Left lung (tissue), 10 donors: ENCODE data around the gene PPP6C. TPM values are rescaled to one million over a fixed set of nuclear protein-coding genes. Genes with fewer than 3 reads are reported as not detected.
A peak's percentile ranks its signal among the peaks of the same experiment; 100 is the strongest.
"Not testable (repeated sequence)": the region's sequence is repeated elsewhere in the genome, so short reads cannot be mapped to it uniquely, and the experiment has no call there.

Source experiments
- ATAC-seq: fragments of 200-7000 bp; cut with Tn5 transposase; one replicate; pipeline ENCODE4 v1.9.1; 2020; ENCODE audit warnings: moderate library complexity
- DNase-seq, 4 donors: peaks; one replicate each; pipeline ENCODE4 v3.0.0-alpha.2; 2013 to 2020
- H3K27ac ChIP-seq, 2 donors: fragments of 200-600 bp; sonication (generic) in 1 of 2; one replicate each; pipeline versions ENCODE4 v1.5.0 to v1.8.0; 2020 to 2021
- H3K27me3 ChIP-seq, 2 donors: fragments of 200-600 bp; sonication (generic) in 1 of 2; one replicate each; pipeline versions ENCODE4 v1.5.0 to v1.8.0; 2020 to 2021
- H3K36me3 ChIP-seq, 2 donors: fragments of 200-600 bp; sonication (generic) in 1 of 2; one replicate each; pipeline versions ENCODE4 v1.5.0 to v1.8.0; 2020 to 2021
- H3K4me1 ChIP-seq, 2 donors: fragments of 200-600 bp; one replicate each; pipeline ENCODE4 v1.8.0; 2021
- H3K4me3 ChIP-seq, 2 donors: fragments of 200-600 bp; sonication (generic) in 1 of 2; one replicate each; pipeline versions ENCODE4 v1.5.0 to v1.8.0; 2020 to 2021; ENCODE audit warnings: mild to moderate bottlenecking in 1 of 2
- H3K9me3 ChIP-seq, 2 donors: fragments of 200-600 bp; sonication (generic) in 1 of 2; one replicate each; pipeline versions ENCODE4 v1.5.0 to v1.8.0; 2020 to 2021
- intact Hi-C, 2 donors: fragments of 100-400 bp; cut with DNase I; formaldehyde crosslinking; loops; one replicate each; pipeline versions ENCODE4 v1.11.2 to v1.14.2; 2022
- polyA plus RNA-seq, 6 donors: library from polyadenylated mRNA; unstranded; fragments of 120-200 nt; gene quantifications; one replicate each; pipeline ENCODE4 v1.2.1, GENCODE V29; 2013; ENCODE audit not compliant: insufficient read length in 6 of 6
- total RNA-seq, 2 donors: library from RNA; stranded (reverse); fragmentation: NEBNext Ultra II Directional; extraction: Animal tissue kit (Norgen Biotek cat#: 25700); gene quantifications; one replicate each; pipeline ENCODE4 v1.2.1, GENCODE V29; 2021
- TF ChIP-seq, protein P1 (sequence below), 2 donors: fragments of 200-600 bp; sonication (generic) in 1 of 2; IDR thresholded peaks; one replicate each; pipeline versions ENCODE4 v1.5.0 to v1.8.0; 2021; ENCODE audit warnings: antibody characterized with exemption in 2 of 2
- donor health status: DM: no; HTN: yes; CAD: no.
- donor health status: DM: no; HTN: no; CAD: no.

The PPP6C gene
- total and polyA plus RNA-seq, 8 donors, result 39.9 to 50.5 (median 45.9) TPM

DNA sequence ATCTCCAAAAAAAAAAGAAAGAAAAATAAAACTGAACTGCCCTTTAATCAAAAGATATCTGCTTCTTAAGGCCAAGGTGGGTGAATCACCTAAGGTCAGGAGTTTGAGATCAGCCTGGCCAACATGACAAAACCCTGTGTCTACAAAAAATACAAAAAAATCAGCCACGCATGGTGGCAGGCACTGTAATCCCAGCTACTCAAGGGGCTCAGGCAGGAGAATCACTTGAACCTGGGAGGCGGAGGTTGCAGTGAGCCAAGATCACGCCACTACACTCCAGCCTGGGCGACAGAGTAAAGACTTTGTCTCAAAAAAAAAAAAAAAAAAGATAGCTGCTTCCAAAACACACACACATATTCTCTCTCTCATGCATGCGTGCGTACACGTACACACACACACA is 64.1 kb downstream of the PPP6C start:
- Histone ChIP-seq H3K4me3 (no peak overlapping the region), H3K27me3 (no peaks in the 10 kb centered on the region), H3K9me3 (no peaks in the 10 kb centered on the region), H3K36me3 (no peaks in the 10 kb centered on the region), H3K27ac (peak overlapping the region; percentile 23 to 36), H3K4me1 (peaks cover 0 to 8% of the 10 kb centered on the region in 2 donors)
- ATAC-seq (peak; percentile 62), DNase-seq (no peak)
- intact Hi-C loops, result no loop called here
- TF ChIP-seq, protein P1, sequence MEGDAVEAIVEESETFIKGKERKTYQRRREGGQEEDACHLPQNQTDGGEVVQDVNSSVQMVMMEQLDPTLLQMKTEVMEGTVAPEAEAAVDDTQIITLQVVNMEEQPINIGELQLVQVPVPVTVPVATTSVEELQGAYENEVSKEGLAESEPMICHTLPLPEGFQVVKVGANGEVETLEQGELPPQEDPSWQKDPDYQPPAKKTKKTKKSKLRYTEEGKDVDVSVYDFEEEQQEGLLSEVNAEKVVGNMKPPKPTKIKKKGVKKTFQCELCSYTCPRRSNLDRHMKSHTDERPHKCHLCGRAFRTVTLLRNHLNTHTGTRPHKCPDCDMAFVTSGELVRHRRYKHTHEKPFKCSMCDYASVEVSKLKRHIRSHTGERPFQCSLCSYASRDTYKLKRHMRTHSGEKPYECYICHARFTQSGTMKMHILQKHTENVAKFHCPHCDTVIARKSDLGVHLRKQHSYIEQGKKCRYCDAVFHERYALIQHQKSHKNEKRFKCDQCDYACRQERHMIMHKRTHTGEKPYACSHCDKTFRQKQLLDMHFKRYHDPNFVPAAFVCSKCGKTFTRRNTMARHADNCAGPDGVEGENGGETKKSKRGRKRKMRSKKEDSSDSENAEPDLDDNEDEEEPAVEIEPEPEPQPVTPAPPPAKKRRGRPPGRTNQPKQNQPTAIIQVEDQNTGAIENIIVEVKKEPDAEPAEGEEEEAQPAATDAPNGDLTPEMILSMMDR (IDR thresholded peaks at IDR 0.05), result no peak

DNA sequence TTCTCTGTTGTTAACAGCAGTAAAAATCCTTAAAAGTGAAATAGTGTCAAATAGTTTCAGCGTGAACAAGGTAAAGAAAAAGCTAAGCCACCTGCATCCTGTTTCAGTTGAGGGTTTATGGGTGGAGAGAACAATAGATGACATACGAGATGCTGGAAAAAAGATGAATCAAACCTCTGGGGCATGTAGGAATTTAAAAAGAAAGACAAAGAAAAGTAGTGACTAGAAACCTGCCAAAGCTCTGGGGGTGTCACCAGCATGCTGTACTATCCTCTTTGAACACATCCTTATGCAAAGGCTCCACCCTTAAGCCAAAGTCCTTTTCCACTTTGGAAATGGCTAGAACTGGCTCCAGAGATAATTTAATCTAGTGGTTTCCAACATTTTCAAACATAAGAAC is 68.5 kb downstream of the PPP6C start:
- H3K27ac ChIP-seq, result no peak overlapping the region
- peaks cover 0 to 8% of the 10 kb centered on the region in 2 donors for H3K4me1 ChIP-seq
- TF ChIP-seq, protein P1 (IDR thresholded peaks at IDR 0.05), result no peak
- DNase-seq (no peak), ATAC-seq (no peak)
- no peak overlapping the region for H3K4me3 ChIP-seq
- no peaks in the 10 kb centered on the region for H3K27me3 ChIP-seq
- intact Hi-C loops, result no loop called here
- H3K9me3 ChIP-seq, result no peaks in the 10 kb centered on the region
- no peaks in the 10 kb centered on the region for H3K36me3 ChIP-seq

DNA sequence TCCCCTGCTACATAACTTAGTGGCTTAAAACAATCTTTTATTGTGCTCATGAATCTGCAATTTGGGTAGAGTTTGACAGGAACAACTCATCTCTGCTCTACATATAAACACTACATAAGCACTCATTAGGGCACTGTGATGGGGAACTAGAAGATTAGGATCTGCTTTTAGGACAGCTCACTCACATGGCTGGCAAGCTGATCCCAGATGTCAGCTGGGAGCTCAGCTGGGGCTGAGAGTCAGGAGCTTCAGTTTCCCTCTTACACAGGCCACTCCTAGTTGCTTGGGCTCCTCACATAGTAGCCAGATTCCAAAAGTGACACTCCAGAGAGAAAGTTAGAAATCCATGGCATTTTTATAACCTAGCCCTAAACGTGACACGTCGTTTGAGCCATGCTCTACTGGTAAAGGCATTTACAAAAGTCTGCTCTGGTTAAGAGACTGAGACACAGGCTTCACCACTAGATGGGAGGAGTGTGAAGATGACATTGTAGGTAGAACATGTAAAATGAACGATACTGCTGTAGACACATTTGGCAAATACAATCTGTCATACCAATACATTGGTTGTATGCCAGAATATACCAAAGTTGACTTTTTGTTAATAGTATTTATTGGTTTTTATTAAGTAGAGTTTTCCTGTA is 69.8 kb downstream of the PPP6C start:
- Histone ChIP-seq H3K36me3 (no peaks in the 10 kb centered on the region), H3K27ac (no peak overlapping the region), H3K4me1 (no peaks in the 10 kb centered on the region), H3K27me3 (no peaks in the 10 kb centered on the region), H3K9me3 (no peaks in the 10 kb centered on the region), H3K4me3 (no peak overlapping the region)
- DNase-seq, result no peak
- TF ChIP-seq, protein P1 (IDR thresholded peaks at IDR 0.05), result no peak
- intact Hi-C loops, result no loop called here
- ATAC-seq, result peak; percentile 24

DNA sequence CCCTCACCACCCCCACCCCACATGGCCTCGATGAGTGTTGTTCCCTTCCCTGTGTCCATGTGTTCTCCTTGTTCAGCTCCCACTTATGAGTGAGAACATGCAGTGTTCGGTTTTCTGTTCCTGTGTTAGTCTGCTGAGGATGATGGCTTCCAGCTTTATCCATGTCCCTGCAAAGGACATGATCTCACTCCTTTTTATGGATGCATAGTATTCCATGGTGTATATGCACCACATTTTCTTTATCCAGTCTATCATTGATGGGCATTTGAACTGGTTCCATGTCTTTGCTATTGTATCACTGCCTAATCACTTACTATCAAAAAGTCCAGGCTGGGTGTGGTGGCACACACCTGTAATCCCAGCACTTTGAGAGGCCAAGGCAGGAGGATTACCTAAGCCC is 70.9 kb downstream of the PPP6C start:
- intact Hi-C loops, ATAC-seq, H3K4me3 ChIP-seq, H3K27ac ChIP-seq, H3K27me3 ChIP-seq, DNase-seq, H3K9me3 ChIP-seq, H3K4me1 ChIP-seq, H3K36me3 ChIP-seq: not testable (repeated sequence)

DNA sequence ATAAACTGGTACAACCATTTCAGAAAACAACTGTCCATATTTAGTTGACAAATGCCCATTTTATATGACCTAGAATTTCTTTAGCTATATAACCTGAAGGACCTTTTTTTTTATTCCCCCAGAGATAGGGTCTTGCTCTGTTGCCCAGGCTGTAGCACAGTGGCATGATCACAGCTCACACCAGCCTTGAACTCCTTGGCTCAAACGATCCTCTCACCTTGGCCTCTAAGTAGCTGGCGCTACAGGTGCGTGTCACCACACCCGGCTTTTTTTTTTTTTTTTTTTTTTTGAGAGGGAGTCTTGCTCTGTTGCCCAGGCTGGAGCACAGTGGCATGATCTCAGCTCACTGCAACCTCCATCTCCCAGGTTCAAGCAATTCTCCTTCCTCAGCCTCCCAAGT is 75.1 kb downstream of the PPP6C start:
- H3K4me1 ChIP-seq, intact Hi-C loops, DNase-seq, ATAC-seq, H3K4me3 ChIP-seq, H3K27me3 ChIP-seq, H3K27ac ChIP-seq, H3K36me3 ChIP-seq: not testable (repeated sequence)
- H3K9me3 ChIP-seq, result peaks cover 0 to 11% of the 10 kb centered on the region in 2 donors

DNA sequence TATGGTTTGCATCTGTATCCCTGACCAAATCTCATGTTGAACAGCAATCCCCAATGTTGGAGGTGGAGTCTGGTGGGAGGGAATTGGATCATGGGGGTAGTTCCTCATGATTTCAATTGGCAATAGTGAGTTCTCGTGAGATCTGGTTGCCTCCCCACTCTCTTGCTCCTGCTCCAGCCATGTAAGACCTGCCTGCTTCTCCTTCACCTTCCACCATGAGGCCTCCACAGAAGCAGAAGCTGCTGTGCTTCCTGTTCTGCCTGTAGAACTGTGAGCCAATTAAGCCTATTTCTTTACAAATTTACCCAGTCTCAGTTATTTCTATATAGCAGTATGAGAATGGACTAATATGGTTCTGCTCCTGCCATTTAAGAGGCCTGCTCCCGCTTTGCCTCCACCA is 79.1 kb downstream of the PPP6C start:
- intact Hi-C loops, result no loop called here
- Histone ChIP-seq H3K9me3 (peaks cover 0 to 11% of the 10 kb centered on the region in 2 donors), H3K27ac (no peak overlapping the region), H3K36me3 (no peaks in the 10 kb centered on the region), H3K4me1 (no peaks in the 10 kb centered on the region), H3K27me3 (no peaks in the 10 kb centered on the region), H3K4me3 (no peak overlapping the region)
- DNase-seq, result no peak
- TF ChIP-seq, protein P1 (IDR thresholded peaks at IDR 0.05), result no peak
- no peak for ATAC-seq

DNA sequence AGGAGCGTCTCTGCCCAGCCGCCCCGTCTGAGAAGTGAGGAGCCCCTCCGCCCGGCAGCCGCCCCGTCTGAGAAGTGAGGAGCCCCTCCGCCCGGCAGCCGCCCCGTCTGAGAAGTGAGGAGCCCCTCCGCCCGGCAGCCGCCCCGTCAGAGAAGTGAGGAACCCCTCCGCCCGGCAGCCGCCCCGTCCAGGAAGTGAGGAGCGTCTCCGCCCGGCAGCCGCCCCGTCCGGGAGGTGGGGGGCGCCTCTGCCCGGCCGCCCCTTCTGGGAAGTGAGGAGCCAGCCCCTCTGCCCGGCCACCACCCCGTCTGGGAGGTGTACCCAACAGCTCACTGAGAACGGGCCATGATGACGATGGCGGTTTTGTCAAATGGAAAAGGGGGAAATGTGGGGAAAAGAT is 81.1 kb downstream of the PPP6C start:
- H3K9me3 ChIP-seq, DNase-seq, intact Hi-C loops, ATAC-seq, H3K4me1 ChIP-seq, H3K27ac ChIP-seq, H3K36me3 ChIP-seq, H3K27me3 ChIP-seq, H3K4me3 ChIP-seq: not testable (repeated sequence)
